Activated CD4-positive, alpha-beta T cell treated with anti-CD3 and anti-CD28 coated beads, Interleukin-10, Interleukin-2, amounts not matched to agents 100 ng/mL and 50 ng/mL, durations not matched to agents 16 hours and 8 hours (primary cell): ENCODE results near the gene KAT8.

Experiments used
- DNase-seq: peaks from one replicate; pipeline ENCODE4 v3.0.0-alpha.2; 2020

KAT8 gene

GRCh38 chr16:31108794-31109558 lies 8.5 kb upstream of the KAT8 start:
- DNase-seq = no peak

DNA sequence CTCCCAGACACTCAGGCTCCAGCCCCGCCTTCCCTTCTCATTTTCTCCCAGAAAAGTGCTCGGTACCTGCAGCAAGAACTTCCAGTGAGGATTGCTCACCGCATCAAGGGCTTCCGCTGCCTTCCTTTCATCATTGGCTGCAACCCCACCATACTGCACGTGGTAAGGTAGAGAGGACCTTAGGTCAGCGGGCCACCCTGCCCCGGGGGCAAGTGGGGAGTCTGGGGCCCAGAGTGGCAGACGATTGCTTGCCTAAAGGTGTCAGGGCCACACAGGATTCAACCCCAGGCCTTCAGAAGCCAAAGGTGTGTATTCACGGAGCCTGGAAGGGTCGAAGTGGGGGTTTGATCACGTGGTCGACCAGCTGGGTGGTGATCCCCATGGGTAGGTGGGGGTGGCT lies 7.8 kb upstream of the KAT8 start:
- no peak for DNase-seq

GRCh38 chr16:31110106-31111034 lies 7.1 kb upstream of the KAT8 start:
- DNase-seq = no peak

- no peak for DNase-seq
Observed at GRCh38 chr16:31111881-31112466, 5.5 kb upstream of the KAT8 start.

GRCh38 chr16:31112711-31113110 lies 4.8 kb upstream of the KAT8 start:
- no peak for DNase-seq

DNA sequence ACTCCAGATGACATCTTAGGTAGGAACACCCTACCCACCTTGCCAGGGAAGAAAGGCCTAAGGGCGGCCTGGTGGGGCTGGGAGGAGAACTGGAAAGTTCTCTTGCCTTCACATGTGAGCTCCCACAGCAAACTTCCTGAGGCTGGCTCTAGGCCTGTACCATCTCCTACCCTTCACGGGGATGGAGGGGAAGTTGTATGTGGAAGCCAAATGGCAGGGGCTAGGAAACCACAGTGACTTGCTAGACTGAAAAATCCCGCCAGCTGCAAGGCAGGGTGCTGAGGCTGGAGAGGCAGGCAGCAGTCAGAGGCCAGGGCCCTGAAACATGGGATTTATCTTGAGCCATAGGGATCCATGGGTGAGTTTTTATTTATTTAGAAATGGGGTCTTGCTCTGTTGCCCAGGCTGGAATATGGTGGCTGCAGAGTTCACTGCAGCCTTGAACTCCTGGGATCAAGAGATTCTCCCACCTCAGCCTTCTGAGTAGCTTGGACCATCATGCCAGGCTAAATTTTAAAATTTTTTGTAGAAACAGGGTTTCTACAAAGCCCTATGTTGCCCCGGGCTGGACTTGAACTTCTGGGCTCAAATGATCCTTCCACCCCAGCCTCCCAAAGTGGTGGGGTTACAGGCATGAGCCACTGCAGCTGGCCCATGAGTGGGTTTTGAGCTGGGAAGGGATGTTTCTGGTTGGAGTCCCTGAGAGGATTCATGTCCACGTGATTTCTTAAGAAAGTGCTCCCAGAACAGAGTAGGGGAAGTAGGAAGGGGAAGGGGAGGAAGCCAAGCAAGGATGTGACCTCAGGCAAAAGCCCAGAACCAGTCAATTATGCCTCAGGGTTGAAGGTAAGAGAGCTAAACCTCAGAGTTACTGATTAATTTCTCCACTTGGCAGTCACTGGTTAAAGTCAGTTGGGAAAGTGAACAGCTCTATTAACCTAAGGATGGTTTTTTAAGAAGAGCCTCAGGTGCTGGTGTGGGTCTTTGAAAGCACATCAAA lies 4.0 kb upstream of the KAT8 start:
- DNase-seq = no peak

- no peak for DNase-seq
Observed at GRCh38 chr16:31114468-31114867, 3.0 kb upstream of the KAT8 start.

DNA sequence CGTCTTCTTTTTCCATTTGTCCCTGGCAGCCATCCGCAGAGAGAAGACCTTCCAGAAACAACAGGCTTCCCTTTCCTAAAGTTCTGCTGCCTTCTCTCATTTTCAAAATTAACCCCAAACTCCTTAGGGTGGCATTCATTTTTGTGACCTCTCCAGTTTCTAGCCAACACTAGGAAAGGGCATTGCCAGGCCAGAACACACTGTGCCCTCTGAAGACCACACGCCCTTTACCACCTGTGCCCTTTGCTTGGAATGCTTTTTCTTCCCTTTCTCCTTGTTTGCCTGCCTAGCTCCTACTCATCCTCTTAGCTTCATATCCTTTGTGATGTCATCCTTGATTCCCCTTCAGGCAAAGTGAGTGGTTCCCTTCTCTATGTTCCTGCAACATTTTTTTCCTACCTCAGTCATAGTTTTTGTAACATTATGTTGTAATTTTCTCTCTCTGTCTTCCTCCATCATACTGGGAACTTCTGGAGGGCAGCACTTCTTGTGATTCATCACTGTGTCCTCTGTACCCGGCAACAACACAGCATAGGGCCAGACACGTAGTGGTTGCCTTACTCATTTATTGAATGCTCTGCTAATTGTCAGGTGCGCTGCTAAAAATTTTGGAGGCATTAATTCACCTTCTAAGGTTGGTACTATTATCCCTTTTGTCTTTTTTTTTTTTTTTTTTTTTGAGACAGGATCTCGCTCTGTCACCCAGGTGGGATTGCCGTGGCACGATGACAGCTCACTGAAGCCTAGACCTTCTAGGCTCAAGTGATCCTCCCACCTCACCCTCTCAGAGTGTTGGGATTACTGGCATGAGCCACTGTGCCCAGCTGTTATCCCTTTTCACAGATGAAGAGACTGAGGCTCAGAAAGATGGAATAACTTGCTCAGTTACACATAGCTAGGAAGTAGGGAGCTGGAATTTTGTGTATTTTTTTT lies 1.0 kb downstream of the KAT8 start:
- DNase-seq = no peak

DNA sequence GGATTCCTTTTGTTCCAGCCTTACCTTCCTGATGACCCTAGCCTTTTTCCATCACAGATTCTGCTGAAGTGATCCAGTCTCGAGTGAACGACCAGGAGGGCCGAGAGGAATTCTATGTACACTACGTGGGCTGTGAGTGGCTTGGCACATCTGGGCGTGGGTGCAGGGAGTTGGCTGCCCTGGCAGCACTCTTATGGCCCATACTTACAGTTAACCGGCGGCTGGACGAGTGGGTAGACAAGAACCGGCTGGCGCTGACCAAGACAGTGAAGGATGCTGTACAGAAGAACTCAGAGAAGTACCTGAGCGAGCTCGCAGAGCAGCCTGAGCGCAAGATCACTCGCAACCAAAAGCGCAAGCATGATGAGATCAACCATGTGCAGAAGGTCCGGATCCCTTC lies 2.7 kb downstream of the KAT8 start:
- DNase-seq = no peak

DNA sequence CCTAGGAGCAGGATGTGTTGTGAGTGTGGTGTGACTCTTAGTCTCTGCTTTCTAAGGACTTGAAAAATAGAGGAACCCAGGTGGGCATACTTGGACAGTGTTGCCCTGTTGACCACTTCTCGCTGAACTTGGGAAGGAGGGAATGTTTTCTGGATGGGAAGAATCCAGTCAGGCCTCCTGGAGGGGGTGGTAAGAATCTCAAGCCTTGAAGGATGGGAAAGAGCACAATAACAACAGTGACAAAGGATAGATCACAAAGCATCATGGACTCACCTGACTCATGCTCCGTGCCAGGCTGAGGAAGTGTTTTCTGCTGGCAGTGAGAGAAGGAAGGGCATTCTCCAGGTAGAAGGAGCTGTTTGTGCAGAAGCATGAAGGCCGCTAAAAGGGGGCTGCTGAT lies 8.4 kb downstream of the KAT8 start:
- no peak for DNase-seq

DNA sequence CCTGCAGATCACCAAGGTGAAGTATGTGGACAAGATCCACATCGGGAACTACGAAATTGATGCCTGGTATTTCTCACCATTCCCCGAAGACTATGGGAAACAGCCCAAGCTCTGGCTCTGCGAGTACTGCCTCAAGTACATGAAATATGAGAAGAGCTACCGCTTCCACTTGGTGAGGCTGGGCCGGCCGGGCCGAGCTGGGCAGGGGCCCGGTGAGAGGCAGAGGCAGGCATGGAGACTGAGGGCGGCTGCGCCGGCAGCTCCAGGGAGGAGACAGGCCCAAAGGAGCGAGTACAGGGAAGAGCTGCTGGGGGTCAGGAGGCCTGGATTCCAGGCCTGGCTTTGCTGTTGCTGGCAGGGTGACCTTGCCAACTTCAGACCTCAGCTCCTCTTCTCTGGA lies 9.7 kb downstream of the KAT8 start:
- DNase-seq = no peak

GRCh38 chr16:31128711-31129567 lies 11.5 kb downstream of the KAT8 start:
- no peak for DNase-seq

DNA sequence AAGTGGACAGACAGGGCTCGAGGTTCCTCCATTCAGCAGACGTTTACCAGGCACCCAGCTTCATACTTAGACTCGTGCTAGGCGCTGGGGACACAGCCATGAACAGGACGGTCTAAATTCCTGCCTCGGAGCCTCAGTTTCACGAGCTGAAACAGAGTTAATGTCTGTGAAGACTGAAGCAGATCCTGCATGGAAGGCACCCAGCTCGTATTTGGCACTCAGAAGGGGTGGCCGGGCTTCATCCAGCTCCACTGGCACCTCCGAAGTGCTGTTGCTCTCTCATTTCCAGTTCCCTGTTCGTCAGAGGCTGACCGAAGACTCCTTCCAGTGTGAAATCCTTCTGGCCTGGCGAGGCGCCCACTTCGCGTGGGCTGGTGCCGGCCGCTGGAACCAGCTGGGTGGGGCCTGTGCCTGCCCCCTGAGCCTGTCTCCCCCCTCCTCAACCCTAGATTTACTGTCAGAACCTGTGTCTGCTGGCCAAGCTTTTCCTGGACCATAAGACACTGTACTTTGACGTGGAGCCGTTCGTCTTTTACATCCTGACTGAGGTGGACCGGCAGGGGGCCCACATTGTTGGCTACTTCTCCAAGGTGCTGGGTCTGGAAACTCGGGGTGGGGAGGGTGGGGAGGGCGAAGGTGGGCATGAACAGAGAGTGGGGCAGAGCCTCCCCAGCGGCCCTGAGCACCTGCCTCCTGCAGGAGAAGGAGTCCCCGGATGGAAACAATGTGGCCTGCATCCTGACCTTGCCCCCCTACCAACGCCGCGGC lies 12.3 kb downstream of the KAT8 start:
- DNase-seq = no peak

DNA sequence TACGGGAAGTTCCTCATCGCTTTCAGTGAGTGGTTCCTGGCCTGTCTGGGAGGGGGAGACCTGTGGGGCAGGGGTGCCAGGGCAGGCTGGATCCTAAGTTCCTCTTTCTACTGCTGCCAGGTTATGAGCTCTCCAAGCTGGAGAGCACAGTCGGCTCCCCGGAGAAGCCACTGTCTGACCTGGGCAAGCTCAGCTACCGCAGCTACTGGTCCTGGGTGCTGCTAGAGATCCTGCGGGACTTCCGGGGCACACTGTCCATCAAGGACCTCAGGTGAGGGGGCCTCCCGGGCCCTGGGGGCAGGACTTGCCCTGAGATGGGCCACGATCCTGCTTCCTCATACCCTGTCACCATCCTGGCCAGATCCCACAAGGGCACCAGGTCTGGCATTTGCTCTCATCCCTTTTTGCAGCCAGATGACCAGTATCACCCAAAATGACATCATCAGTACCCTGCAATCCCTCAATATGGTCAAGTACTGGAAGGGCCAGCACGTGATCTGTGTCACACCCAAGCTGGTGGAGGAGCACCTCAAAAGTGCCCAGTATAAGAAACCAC lies 12.9 kb downstream of the KAT8 start:
- DNase-seq = no peak

DNA sequence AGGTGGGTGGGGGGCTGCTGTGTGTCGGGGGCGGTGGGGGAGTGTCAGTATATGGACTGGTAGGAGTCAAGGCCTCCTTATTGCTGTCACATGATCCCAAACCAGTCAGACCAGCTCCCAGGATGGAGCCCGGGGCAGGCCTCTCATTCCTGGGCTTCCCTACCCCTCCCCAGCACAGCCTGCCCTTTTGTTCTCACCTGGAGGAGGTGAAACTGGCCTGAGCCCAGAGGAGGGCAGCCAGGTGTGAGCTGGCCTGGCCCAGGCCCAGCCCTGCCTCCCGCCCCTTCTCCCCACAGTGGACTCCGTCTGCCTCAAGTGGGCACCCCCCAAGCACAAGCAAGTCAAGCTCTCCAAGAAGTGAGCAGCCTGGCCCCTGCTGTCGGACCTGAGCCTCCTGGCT lies 13.4 kb downstream of the KAT8 start:
- DNase-seq = no peak

GRCh38 chr16:31131416-31131815 lies 14.0 kb downstream of the KAT8 start:
- no peak for DNase-seq

- DNase-seq = no peak
Observed at GRCh38 chr16:31131841-31132271, 14.4 kb downstream of the KAT8 start.

DNA sequence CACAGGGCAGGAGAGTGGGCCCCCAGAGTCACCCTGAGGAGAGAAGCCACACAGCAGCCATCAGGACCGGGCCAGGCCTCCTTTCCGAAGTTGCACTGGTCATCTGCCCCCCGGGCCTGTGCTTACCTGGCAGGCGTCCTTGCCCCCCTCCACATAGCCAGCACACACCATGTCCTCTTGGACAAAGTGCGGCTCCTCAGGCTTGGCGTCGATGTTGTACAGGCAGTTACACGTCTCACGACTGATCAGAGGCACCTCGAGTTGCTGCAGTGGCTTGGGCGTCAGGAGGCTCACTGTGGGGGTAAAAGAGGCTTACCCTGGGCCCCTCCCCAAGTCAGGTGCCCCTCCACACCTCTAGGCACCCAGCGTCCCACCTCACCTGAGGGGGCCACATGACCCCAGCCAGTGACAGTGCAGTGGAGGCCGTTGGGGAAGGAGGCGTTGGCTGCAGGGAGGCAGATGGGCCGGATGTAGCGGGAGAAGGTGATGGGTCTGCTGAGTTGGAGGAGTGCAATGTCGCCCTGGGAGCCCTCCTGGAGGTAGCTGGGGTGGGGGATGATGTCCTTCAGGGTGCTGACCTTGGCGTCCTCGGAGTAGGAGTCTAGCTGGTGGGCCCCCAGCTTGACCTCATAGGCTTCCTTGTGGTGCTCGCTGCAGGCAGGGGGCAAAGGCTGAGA lies 15.0 kb downstream of the KAT8 start:
- no peak for DNase-seq
